ENCODE results near the gene IFRD2.
"Not testable (repeated sequence)": the region's sequence is repeated elsewhere in the genome, so short reads cannot be mapped to it uniquely, and the experiment has no call there.

Gene IFRD2

DNA sequence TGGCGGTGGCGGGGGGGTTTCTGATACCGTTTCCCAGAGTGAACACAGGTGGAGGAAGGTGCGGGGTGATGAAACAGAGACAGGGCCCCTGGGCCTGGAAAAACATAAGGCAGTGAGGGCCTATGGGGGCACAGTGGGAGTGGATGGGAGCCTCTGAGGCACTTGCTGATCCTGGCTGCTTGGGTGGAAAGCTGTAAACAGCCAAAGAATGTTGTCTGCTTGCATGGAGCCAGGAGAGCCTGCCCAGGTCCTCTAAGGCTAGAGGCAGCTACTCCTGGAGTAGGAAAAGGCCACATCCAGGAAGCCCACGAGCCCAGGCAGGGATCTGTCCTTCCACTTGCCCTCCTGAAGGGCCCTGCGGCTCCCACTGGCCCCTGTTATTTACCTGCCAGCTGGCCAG is 26.2 kb downstream of the IFRD2 start:
- no peak for DNase-seq

DNA sequence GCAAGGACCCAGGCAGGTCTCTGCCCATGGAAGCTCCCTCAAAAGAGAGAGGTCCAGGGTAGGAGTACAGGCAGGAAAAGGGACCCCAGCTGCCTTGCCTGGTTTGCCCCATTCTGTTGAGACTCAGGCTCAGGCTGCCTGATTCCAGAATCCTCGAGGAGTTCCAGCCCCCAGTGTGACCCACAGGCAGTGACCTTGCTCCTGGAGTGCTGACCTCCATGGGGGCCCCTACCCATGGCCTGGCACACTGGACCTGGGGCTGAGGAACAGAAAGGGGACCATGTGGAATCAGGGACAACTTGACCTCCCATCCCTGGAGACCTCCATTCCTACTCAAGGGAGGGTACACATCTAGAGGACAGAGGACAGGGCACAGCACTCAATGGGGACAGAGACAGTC is 26.7 kb downstream of the IFRD2 start:
- no peak for DNase-seq

DNA sequence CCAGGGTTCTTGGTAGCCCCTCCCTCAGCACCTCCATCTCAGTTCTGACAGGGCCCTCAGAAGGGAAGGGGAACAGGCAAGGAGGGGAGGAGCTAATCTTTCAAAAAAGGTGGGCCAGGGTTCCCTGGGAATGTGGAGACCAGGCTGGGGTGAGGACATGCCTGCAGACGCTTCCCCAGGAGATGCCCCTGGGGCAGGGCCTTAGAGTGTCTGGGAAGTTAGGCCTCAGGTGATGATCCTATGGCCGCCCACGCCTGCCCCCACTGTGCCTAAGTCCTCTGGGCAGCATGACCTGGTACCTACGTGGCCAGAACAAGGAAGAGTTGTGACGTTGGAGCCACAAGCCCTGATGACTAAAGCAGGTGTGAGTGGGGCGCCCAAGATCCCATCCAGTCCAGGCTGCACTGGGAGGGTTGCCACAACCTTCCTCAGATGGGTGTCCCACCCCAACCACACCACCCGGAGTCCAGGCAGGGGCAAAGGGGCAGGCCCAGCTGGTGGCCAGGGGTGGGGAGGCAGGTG is 27.2 kb downstream of the IFRD2 start:
- no peak for DNase-seq

DNA sequence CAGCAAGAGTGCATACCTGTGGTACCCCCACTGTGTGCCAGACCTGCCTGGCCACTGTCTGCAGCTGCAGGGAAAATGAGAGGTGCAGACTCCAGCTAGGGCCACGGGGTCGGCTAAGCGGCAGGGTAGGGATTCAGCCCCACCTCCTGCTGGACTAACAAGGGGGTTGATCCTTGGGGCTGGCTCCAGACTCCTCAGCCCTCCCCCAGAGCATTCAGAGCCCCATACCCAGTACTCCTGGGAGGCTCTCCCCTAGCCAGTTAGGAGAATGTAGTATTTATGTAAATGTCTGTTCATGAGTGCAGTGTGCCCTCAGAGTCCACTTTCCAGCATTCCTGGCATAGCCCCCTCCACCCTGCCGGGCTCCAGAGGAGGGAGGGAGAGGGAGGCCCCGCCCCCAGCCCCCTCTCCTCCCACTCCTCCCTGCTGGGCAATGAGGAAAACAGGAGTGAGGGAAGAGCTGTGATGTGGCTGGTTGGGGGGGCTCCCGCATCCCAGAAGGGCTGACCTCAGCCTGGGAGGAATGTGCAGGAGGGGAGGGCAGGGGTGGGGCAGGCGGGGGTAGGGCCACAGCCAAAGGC is 27.8 kb downstream of the IFRD2 start:
- peak; percentile 98 for DNase-seq

DNA sequence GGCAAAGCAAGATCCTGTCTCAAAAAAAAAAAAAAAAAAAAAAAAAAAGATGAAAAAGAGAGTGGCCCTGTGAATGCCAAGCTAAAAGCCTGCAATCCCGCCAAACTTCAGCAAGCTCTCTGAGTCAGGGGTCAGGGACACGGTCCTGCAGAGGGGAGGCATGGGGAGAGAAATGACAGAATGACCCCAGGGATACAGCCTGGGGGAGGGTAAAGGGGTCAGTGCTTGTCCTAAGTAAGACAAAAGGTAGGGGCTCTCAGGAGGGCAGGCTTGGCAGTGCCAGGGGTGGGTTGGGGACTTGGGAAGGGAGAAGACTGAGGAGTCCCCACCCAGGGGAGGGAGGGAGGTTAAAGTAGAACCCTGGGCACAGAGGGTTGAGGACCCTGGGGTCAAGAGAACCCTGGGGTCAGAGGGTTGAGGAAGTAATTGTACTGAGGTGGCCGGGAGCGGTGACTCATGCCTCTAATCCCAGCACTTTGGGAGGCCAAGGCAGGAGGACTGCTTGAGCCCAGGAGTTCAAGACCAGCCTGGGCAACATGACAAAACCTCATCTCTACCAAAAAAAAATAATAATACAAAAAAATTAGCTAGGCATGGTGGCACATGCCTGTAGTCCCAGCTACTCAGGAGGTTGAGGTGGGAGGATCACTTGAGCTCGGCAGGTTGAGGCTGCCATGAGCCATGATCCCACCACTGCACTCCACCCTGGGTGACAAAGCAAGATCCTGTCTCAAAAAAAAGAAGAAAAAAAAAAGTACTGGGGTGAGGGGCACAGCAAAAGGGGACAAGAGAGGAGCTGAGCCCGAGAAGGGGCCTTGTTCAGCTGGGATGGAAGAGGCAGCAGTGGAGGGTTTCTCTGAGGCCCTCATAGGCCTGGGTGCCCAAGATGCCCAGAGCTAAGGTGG is 28.5 kb downstream of the IFRD2 start:
- no peak for DNase-seq

DNA sequence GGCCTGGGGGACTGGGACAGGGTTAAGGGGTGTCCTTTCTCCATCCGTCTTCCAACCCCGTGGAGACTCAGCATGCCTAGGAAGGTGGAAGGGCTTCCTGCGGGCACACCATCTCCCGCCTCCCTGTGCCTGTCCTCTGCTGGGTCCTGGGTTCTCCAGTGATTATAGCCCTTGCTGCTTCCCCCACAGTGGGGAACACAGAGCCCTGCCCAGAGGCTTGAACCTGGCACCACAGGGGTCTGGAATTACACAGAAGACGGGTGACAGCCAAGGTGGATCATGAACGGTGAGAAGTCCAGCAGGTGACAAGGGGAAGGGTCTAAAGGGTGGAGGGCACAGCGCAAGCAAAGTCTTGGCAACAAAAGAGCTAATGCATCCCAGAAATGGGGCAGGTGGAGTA is 29.5 kb downstream of the IFRD2 start:
- no peak for DNase-seq

DNA sequence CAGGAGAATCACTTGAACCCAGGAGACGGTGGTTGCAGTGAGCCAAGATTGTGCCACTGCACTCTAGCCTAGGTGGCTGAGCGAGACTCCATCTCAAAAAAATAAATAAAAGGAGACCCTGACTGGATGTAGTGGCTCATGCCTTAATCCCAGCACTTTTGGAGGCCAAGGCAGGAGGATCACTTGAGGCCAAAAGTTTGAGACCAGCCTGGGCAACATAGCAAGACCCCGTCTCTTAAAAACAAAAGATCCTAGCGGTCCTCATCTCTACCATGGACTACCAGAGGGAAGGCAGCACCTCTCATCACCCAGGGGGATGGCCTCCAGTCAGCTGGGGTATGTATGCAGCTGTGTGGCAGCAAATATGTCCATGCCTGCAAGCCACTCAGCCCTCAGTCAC is 30.0 kb downstream of the IFRD2 start:
- DNase-seq = not testable (repeated sequence)

DNA sequence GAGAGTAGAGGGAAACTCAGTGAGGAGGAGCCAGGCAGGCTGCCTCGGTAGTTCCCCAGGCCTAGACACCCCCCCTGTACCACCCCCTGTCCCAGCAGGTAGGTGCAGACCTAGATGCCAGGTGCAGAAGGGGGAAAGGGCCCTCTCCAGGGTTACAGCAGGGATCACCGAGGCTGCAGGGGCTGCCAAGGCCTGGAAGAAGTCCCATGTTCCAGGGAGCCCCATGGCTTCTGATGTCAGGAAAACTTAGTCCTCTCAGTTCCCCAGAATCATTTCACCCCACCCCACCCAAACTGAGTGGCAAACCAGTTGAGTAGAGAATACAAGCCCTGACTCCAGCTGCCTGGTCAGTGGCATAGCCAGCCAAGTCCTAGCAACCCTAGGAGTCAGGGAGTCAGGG is 30.7 kb downstream of the IFRD2 start:
- no peak for DNase-seq

DNA sequence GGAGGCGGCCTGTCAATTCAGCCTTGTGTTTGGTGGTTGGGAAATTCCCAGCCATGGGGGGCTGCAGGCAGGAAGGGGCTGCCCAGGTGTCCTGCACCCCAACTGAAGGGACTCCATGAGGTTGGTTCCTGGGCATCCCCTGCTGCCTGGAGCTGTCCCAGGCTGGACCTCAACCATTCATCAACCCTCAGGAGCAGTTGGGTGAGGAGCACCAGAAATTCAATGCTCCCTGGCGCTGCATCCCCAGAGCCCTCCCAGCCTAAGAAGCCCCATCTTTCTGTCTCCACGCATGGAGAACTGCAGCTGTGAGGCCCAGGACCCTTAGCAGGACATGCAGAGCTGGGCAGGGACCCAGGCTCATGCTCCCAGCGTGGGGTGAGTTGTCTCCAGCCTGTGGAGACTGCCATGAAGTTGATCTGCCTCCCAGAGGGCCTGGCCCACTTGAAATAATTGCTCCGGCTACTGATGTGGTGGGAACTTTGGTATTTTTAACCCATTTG is 31.2 kb downstream of the IFRD2 start:
- DNase-seq = no peak

DNA sequence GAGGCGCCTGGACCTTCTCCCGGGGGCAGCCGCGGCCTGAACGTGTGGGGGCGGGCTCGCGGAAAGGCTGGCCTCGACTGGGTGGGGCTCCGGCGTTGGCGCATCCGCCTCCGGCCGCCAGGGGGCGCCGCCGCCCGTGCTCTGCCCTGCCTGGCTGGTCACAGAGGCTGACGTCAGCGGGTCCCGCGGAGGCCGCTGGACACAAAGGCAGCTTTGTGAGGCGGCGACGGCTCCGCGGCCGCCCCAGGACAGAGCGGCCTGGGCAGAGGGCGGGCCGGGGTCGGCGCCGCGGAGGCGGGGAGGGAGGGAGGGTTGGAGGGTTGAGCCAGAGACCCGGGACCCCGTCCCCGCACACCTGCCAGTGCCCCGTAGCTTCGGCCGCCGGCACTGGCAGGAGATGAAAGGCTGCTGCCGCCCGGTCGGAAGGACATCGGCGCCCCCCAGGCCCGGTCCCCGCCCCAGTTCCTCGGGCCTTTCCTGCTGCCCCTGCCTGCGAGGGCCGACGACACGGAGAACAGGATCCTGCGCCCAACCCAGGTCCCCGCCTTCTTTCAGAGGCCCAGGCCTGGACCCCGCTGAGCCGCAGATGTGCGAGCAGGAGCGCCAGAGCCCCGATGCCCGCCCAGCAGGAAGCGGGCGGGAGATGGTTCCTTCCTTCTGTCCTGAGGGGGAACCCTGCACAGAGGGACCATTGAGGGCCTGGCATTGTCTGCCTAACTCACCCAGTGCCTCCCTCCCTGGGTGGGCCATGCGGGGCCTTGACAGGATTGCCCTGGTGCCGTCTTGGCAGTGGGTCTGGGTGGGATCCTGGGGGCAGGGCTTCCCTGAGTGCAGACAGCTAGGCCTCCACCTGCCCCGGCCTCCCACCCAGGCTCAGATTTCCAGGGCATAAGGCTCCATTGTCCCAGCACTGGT is 31.9 kb downstream of the IFRD2 start:
- DNase-seq = peak; percentile 84

DNA sequence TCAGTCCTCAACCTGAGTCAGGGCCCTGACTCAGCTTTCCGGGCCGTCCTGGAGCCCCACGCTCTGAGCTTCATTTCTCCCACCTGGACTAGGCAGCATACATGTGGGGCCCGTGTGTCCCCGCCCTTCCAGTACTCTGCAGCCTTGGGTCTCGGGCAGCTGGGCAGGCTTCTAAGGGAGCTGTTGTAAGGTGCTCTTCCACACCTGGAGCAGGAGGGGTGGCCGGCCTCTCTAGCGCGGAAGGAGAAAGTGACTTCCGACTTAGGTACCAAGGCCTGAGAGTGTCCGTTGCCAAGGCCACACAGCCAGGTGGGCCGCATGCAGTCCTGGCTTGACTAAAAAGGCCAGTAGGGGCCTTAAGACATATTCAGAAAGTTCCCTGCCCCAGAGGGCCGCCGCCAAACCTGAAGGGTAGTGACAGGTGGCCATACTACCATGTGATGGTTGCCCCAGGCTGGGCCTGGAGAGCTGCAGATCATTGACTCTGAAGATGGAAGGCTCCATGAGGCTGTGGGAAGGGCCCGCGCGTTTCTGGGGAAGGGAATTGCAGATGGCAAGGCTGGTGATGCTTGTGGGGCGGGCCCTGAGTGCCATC is 32.7 kb downstream of the IFRD2 start:
- no peak for DNase-seq

DNA sequence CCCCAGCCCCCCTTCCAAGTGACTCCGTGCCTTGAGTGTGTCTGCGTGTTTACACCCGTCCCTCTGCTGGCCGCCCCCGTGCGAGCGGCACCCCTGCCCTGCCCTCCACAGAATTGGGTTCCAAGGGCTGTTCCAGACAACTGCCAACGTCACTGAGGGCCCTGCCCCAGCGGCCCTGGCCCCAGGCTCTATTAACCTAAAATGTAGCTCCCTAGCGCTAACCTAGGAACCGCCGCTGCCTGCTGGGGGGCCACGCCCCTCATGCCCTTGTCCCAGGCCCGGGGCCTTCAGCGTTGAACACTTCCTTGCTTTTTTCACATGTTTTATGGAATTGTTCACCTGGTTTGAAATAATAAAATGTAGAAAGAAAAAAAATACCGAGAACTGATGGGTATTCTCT is 33.2 kb downstream of the IFRD2 start:
- no peak for DNase-seq

DNA sequence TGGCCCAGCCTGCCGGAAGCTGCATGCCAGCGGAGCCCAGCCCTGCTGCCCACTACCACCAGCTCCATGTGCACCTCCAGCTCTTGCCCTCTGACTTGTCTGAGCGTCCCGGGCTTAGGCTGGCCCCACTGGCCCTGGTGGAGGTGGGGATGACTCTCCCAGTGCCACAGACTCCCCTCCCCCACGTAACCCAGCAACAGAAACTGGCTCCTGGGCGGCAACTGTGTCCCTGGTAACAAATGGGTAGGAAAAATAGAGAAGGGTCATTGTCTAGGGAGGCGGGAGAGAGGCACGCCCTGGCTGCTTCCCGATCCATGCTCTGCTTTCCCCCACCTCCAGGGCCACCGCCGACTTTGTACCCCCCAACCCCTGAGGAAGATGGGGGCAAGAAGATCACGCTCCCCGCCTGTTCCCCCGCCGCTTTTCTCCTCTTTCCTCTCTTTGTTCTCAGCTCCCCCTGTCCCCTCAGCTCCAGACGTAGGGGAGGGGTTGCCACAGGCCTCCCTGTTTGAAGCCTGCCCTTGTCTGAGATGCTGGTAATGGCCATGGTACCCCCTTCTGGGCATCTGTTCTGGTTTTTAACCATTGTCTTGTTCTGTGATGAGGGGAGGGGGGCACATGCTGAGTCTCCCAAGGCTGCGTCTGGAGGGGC is 34.1 kb downstream of the IFRD2 start:
- DNase-seq = no peak

DNA sequence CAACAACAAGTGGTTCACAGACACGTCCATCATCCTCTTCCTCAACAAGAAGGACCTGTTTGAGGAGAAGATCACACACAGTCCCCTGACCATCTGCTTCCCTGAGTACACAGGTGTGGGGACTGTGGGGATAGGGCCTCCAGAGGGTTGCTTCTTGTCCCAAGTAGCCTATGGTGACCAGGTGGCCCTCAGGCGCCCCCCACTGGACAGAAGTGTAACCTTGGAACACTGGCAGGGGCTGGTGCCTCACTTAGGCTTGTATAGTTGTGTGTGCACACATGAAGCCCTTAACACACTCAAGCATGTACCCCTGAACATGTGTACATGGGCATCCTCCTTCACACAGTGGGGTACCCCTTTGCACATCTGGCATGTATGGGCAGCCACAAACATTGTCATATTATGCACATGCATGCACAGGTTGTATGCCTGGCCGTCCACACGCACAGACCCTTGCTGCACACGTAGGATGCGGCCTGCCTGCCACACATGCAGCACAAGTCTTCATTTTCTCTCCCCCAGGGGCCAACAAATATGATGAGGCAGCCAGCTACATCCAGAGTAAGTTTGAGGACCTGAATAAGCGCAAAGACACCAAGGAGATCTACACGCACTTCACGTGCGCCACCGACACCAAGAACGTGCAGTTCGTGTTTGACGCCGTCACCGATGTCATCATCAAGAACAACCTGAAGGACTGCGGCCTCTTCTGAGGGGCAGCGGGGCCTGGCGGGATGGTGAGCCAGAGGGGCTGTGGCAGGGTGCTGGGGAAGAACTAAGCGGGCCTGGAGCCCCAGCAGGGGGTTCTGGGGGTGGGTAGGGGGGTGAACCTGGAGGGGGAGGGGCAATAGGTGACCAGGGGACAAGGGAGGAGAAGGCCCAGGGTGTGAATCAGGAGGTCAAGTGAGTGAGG is 35.0 kb downstream of the IFRD2 start:
- DNase-seq = no peak

DNA sequence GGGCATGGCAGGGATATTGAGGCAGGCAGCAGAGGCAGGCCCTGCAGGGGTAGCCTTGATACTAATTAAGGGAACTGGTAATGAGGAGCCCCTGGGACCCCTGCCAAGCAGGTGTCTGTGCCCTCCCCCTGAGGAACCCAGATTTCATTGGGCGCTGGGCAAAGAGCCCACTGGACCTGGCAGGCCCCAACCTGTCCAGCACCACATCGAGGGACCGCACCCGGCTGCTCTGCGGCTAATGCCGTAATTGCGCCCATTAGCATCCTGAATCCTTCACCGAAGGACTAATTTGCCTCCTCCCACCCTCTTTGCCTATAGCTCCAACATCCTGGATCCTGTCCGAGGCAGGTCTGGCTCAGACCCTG is 37.0 kb downstream of the IFRD2 start:
- no peak for DNase-seq

DNA sequence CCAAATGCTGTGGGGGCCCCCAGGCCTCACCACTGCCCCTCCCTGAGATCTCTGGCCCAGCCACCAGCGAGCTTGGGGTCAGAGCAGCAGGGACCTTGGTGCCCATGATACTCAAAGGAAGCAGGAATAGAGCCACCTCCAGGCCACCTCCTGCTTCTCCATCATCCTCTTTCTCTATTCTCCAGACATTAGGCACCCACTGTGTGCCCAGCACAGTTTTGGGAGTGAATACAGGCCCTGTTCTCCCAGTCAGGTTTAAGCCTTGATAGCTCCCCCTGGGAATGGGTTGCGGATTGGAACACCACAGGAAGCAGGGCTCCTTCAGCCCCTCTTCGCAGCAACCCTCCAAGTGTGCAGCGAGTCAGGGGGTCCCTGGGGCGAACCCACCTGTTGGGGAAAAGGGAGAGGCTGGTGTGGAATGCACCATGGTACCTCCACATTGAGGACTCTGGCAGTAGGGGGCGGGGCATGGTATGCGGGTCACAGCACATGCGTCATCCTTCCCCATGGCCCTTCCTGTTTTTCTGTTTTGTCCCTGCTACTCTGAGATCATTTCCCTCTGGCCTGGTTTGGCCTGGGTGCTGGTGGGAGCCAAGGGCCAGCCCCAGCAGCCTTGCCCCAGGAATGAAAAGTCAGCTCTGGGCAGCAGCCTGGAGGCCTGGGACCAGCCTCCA is 37.5 kb downstream of the IFRD2 start:
- no peak for DNase-seq

DNA sequence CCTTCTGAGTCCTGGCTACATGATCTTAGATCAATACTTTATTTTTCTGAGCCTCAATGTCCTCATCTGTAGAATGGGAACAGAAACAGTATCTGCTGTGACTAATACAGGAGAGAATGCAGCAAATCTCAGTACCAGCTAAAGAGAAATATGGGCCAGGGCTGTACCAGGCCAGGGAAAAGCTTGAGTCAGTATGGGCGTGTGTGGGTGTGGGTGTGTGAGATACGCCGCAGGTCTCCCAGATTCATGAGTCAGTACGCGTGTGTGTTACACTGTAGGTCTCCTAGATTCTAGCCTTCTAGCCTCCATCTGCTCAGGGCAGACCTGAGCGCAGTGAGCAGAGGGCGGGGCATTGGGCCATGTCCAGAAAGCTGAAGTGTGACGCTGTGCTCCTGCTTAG is 41.0 kb downstream of the IFRD2 start:
- peak; percentile 62 for DNase-seq

DNA sequence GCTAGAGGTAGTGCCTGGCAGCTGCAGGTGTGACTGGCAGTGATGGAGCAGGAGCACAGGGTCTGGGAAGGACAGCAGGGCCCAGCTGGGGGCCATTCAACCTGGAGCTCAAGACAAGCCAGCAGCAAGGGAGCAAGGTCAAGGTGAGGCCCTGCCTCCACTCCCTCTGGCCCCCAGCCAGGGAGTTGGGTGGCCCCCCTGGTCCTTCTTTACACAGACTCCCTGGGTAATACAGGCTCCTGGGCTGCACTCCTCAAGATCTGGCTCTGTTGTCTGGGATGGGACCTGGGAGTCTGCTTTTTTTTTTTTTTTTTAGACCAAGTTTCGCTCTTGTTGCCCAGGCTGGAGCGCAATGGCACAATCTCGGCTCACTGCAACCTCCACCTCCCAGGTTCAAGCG is 41.7 kb downstream of the IFRD2 start:
- no peak for DNase-seq

DNA sequence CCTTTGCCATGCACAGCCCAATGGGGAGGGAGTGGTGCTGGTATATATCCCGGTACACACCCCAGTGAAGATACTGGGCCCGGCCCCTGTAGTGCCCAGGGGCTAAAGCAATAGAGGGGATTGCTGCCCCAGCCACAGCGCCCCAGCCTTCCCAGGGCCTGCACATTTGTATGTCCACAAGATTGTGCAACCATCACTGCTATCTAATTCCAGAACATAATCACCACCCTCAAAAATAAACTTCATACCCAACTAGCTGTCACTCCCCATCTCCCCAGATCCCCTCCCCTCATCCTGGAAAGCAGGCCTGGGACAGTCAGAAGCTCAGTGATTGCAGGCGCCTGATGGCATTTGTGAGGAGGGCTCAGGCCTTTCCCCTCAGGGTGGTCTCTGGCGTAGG is 42.8 kb downstream of the IFRD2 start:
- no peak for DNase-seq

DNA sequence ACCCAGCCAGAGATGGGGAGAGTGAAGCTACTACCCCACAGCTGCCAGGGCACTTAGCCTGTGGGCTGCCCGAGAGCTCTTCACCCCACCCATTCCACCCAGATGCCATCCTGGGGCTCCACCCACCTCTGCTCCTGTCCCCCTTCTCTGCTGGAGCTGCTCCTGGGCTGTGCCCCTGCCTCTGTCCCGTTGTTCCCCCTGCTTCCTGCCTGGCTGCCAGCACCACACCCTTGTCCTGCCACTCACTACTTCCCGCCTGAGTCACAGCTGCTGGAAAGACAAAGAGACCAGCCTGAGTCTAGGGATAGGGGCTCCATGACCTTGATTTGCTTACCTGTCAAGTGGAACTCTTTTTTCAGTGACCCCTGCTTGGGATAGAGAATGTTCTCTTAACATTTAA is 43.8 kb downstream of the IFRD2 start:
- no peak for DNase-seq

All from fibroblast of skin of right quadriceps (primary cell).